PC-3 (cell line): ENCODE data around the gene IKZF1. TPM values are rescaled to one million over a fixed set of nuclear protein-coding genes. Genes with fewer than 3 reads are reported as not detected.

Source experiments
- ATAC-seq: fragments of 200-7000 bp; cut with Tn5 transposase; 2 replicates; pipeline ENCODE4 v1.9.1; 2020; ENCODE audit warnings: mild to moderate bottlenecking, moderate library complexity
- BruUV-seq: library from RNA; stranded (reverse); fragments of 400-500 nt; replicated peaks from 2 replicates; lab custom pipeline; 2021; lab: Mats Ljungman, UMichigan
- CTCF ChIA-PET: fragments of 300-600 bp; sonication (Branson Sonifier 250); formaldehyde crosslinking; loops from one replicate; lab custom pipeline; 2022; ENCODE audit warnings: antibody characterized with exemption; lab: Charles Lee
- POLR2A ChIA-PET: fragments of 300-600 bp; sonication (Branson Sonifier 250); formaldehyde crosslinking; loops from one replicate; lab custom pipeline; 2022; ENCODE audit warnings: antibody characterized with exemption; ENCODE audit not compliant: unreplicated experiment; lab: Charles Lee
- DNase-seq: peaks from one replicate; pipeline ENCODE4 v3.0.0-alpha.2; 2015
- H2AFZ ChIP-seq: fragments of 300-600 bp; sonication (generic); 2 replicates; pipeline ENCODE4 v1.6.0; 2016; ENCODE audit warnings: antibody characterized with exemption, low read length
- H3F3A ChIP-seq: fragments of 300-600 bp; sonication (generic); one replicate; pipeline ENCODE4 v1.6.0; 2017; ENCODE audit warnings: antibody characterized with exemption, low read length, control low read depth, mild to moderate bottlenecking; ENCODE audit not compliant: unreplicated experiment
- H3K27ac ChIP-seq: fragments of 300-600 bp; sonication (generic); 2 replicates; pipeline ENCODE4 v1.5.1; 2016; ENCODE audit warnings: mild to moderate bottlenecking, low read length
- H3K27me3 ChIP-seq: fragments of 300-600 bp; sonication (generic); 2 replicates; pipeline ENCODE4 v1.6.1; 2016; ENCODE audit warnings: low read length, mixed read lengths
- H3K36me3 ChIP-seq: fragments of 300-600 bp; sonication (generic); 2 replicates; pipeline ENCODE4 v1.6.1; 2016; ENCODE audit warnings: low read depth, mixed run types, low read length, mixed read lengths
- H3K4me1 ChIP-seq: fragments of 300-600 bp; sonication (generic); 2 replicates; pipeline ENCODE4 v1.5.1; 2016; ENCODE audit warnings: low read length; ENCODE audit not compliant: insufficient read depth
- H3K4me2 ChIP-seq: fragments of 300-600 bp; sonication (generic); 2 replicates; pipeline ENCODE4 v1.6.0; 2016; ENCODE audit warnings: low read length
- H3K4me3 ChIP-seq: fragments of 300-600 bp; sonication (generic); 2 replicates; pipeline ENCODE4 v1.5.1; 2016; ENCODE audit warnings: mild to moderate bottlenecking, low read length, mixed read lengths
- H3K79me2 ChIP-seq: fragments of 300-600 bp; sonication (generic); 2 replicates; pipeline ENCODE4 v1.6.1; 2017; ENCODE audit warnings: low read length, mixed read lengths
- H3K9ac ChIP-seq: fragments of 300-600 bp; sonication (generic); 2 replicates; pipeline ENCODE4 v1.6.0; 2016; ENCODE audit warnings: mild to moderate bottlenecking, low read length
- H3K9me2 ChIP-seq: fragments of 300-600 bp; sonication (generic); replicated peaks from 2 replicates; pipeline ENCODE4 v1.6.1; 2016; ENCODE audit warnings: mixed run types, low read length, mixed read lengths
- H3K9me3 ChIP-seq: fragments of 300-600 bp; sonication (generic); 2 replicates; pipeline ENCODE4 v1.6.1; 2016; ENCODE audit warnings: low read length, mixed read lengths
- H4K20me1 ChIP-seq: fragments of 300-600 bp; sonication (generic); 2 replicates; pipeline ENCODE4 v1.6.1; 2016; ENCODE audit warnings: low read length, mixed read lengths
- EZH2 ChIP-seq: fragments of 300-600 bp; sonication (generic); IDR thresholded peaks from one replicate; pipeline ENCODE4 v1.6.1; 2017; ENCODE audit warnings: antibody characterized with exemption, mild to moderate bottlenecking, low read length; ENCODE audit not compliant: unreplicated experiment
- EZH2phosphoT487 ChIP-seq: fragments of 300-600 bp; sonication (generic); IDR thresholded peaks from 2 replicates; pipeline ENCODE4 v1.6.1; 2018; ENCODE audit warnings: mild to moderate bottlenecking, antibody characterized with exemption, low read length, borderline replicate concordance
- intact Hi-C: fragments of 100-400 bp; cut with micrococcal nuclease; formaldehyde crosslinking; loops from 2 replicates; pipeline ENCODE4 v1.9.0; 2023
- total RNA-seq: library from RNA; depleted of rRNA; stranded (reverse); fragments of >200 nt; gene quantifications from 2 replicates; pipeline ENCODE4 v1.2.3, GENCODE V29; 2014
- TF ChIP-seq, protein P1 (sequence below): fragments of 300-600 bp; sonication (generic); conservative IDR thresholded peaks from 2 replicates; pipeline ENCODE4 v1.5.1; 2017; ENCODE audit warnings: antibody characterized with exemption, low read depth, mild to moderate bottlenecking, low read length

The IKZF1 gene
- total RNA-seq, 1 experiment from 2014 or later: not detected

GRCh38 chr7:50339990-50340500 is 35.5 kb downstream of the IKZF1 start:
- intact Hi-C loops: no loop called here
- H3K27ac ChIP-seq: no peak overlapping the region
- no peak overlapping the region for H3K4me3 ChIP-seq
- H3K9ac ChIP-seq: no peak overlapping the region
- ChIA-PET CTCF (no interaction called here), POLR2A (no interaction called here)
- H3K79me2 ChIP-seq: no peaks in the 10 kb centered on the region
- ATAC-seq (no peak), DNase-seq (no peak)
- no peak overlapping the region for H2AFZ ChIP-seq
- H3K4me1 ChIP-seq: no peaks in the 10 kb centered on the region
- no peaks in the 10 kb centered on the region for H3F3A ChIP-seq
- no peaks in the 10 kb centered on the region for H4K20me1 ChIP-seq
- peaks cover 58% of the 10 kb centered on the region for H3K27me3 ChIP-seq
- H3K9me2 ChIP-seq: no peaks in the 10 kb centered on the region
- H3K36me3 ChIP-seq: no peaks in the 10 kb centered on the region
- H3K9me3 ChIP-seq: no peaks in the 10 kb centered on the region
- no peak overlapping the region for H3K4me2 ChIP-seq
- TF ChIP-seq, protein P1, sequence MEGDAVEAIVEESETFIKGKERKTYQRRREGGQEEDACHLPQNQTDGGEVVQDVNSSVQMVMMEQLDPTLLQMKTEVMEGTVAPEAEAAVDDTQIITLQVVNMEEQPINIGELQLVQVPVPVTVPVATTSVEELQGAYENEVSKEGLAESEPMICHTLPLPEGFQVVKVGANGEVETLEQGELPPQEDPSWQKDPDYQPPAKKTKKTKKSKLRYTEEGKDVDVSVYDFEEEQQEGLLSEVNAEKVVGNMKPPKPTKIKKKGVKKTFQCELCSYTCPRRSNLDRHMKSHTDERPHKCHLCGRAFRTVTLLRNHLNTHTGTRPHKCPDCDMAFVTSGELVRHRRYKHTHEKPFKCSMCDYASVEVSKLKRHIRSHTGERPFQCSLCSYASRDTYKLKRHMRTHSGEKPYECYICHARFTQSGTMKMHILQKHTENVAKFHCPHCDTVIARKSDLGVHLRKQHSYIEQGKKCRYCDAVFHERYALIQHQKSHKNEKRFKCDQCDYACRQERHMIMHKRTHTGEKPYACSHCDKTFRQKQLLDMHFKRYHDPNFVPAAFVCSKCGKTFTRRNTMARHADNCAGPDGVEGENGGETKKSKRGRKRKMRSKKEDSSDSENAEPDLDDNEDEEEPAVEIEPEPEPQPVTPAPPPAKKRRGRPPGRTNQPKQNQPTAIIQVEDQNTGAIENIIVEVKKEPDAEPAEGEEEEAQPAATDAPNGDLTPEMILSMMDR: no peak
- no peak for TF ChIP-seq EZH2phosphoT487
- TF ChIP-seq EZH2: no peak
- no TSS peak for BruUV-seq

GRCh38 chr7:50341724-50342123 is 37.2 kb downstream of the IKZF1 start:
- CTCF ChIA-PET: no interaction called here

GRCh38 chr7:50342616-50343114 is 38.1 kb downstream of the IKZF1 start:
- H3K4me1 ChIP-seq: peaks cover 5% of the 10 kb centered on the region; the same call in 1 of the 2 replicates
- no TSS peak for BruUV-seq
- no peaks in the 10 kb centered on the region for H3K9me3 ChIP-seq
- H2AFZ ChIP-seq: no peak overlapping the region
- no peaks in the 10 kb centered on the region for H3K36me3 ChIP-seq
- H3K4me3 ChIP-seq: no peak overlapping the region
- no peaks in the 10 kb centered on the region for H3K79me2 ChIP-seq
- ATAC-seq (0 out of 2 replicates have a peak, but pooled peaks have one; percentile 16), DNase-seq (no peak)
- no peaks in the 10 kb centered on the region for H3K9me2 ChIP-seq
- no peaks in the 10 kb centered on the region for H4K20me1 ChIP-seq
- H3K9ac ChIP-seq: no peak overlapping the region
- H3F3A ChIP-seq: no peaks in the 10 kb centered on the region
- H3K4me2 ChIP-seq: no peak overlapping the region
- peaks cover 80% of the 10 kb centered on the region for H3K27me3 ChIP-seq
- no peak overlapping the region for H3K27ac ChIP-seq
- ChIA-PET POLR2A (no interaction called here), CTCF (no interaction called here)
- no peak for TF ChIP-seq EZH2
- no peak for TF ChIP-seq EZH2phosphoT487
- intact Hi-C loops: no loop called here

More at GRCh38 chr7:50341724-50342123, 37.2 kb downstream of the IKZF1 start:
- H3K27me3 ChIP-seq: peaks cover 71% of the 10 kb centered on the region
- peaks cover under 1% of the 10 kb centered on the region; the same call in 1 of the 2 replicates for H3K4me1 ChIP-seq
- no TSS peak for BruUV-seq
- intact Hi-C loops: no loop called here
- no peak for ATAC-seq
- DNase-seq: no peak
- TF ChIP-seq EZH2phosphoT487 (no peak), EZH2 (no peak)
- TF ChIP-seq, protein P1: no peak
- POLR2A ChIA-PET: no interaction called here
- H3K9me2 ChIP-seq: no peaks in the 10 kb centered on the region
- no peak overlapping the region for H3K4me2 ChIP-seq
- no peaks in the 10 kb centered on the region for H3F3A ChIP-seq
- no peak overlapping the region for H3K27ac ChIP-seq
- H3K4me3 ChIP-seq: no peak overlapping the region
- H2AFZ ChIP-seq: no peak overlapping the region
- no peaks in the 10 kb centered on the region for H3K9me3 ChIP-seq
- H3K36me3 ChIP-seq: no peaks in the 10 kb centered on the region
- no peak overlapping the region for H3K9ac ChIP-seq
- H4K20me1 ChIP-seq: no peaks in the 10 kb centered on the region
- no peaks in the 10 kb centered on the region for H3K79me2 ChIP-seq
